Chondrocyte (in vitro differentiated cells): Measurements from ENCODE around the gene SOX18. TPM values are rescaled to one million over a fixed set of nuclear protein-coding genes. Genes with fewer than 3 reads are reported as not detected.

Experiments used
- DNase-seq: peaks from one replicate; pipeline ENCODE4 v3.0.0; 2021; ENCODE audit warnings: mixed read lengths, low spot score
- H3K27ac Mint-ChIP-seq: one replicate; pipeline ENCODE4 v1.8.0; 2021; ENCODE audit warnings: mild to moderate bottlenecking, moderate library complexity, mixed read lengths; ENCODE audit not compliant: unreplicated experiment
- H3K27me3 Mint-ChIP-seq: 2 replicates; pipeline ENCODE4 v1.8.0; 2021; ENCODE audit warnings: low read depth, mixed read lengths
- H3K36me3 Mint-ChIP-seq: 2 replicates; pipeline ENCODE4 v1.8.0; 2021; ENCODE audit warnings: low read depth, mixed read lengths
- H3K4me1 Mint-ChIP-seq: 2 replicates; pipeline ENCODE4 v1.8.0; 2021; ENCODE audit warnings: low read depth, mild to moderate bottlenecking, mixed read lengths
- H3K4me3 Mint-ChIP-seq: one replicate; pipeline ENCODE4 v1.8.0; 2021; ENCODE audit warnings: mild to moderate bottlenecking, moderate library complexity, mixed read lengths; ENCODE audit not compliant: unreplicated experiment
- H3K9me3 Mint-ChIP-seq: 2 replicates; pipeline ENCODE4 v1.8.0; 2021; ENCODE audit warnings: low read depth, mixed read lengths
- total RNA-seq: library from RNA; stranded (reverse); gene quantifications from 3 replicates; pipeline ENCODE4 v1.2.1, GENCODE V29; 2021
- TF ChIP-seq, protein P1 (sequence below): fragments of 200-600 bp; sonication (generic); IDR thresholded peaks from 2 replicates; pipeline ENCODE4 v1.5.0; 2021; ENCODE audit warnings: antibody characterized with exemption, mild to moderate bottlenecking, moderate library complexity

Gene SOX18
- total RNA-seq, 1 donor from 2014 or later, result 2.3 TPM

DNA sequence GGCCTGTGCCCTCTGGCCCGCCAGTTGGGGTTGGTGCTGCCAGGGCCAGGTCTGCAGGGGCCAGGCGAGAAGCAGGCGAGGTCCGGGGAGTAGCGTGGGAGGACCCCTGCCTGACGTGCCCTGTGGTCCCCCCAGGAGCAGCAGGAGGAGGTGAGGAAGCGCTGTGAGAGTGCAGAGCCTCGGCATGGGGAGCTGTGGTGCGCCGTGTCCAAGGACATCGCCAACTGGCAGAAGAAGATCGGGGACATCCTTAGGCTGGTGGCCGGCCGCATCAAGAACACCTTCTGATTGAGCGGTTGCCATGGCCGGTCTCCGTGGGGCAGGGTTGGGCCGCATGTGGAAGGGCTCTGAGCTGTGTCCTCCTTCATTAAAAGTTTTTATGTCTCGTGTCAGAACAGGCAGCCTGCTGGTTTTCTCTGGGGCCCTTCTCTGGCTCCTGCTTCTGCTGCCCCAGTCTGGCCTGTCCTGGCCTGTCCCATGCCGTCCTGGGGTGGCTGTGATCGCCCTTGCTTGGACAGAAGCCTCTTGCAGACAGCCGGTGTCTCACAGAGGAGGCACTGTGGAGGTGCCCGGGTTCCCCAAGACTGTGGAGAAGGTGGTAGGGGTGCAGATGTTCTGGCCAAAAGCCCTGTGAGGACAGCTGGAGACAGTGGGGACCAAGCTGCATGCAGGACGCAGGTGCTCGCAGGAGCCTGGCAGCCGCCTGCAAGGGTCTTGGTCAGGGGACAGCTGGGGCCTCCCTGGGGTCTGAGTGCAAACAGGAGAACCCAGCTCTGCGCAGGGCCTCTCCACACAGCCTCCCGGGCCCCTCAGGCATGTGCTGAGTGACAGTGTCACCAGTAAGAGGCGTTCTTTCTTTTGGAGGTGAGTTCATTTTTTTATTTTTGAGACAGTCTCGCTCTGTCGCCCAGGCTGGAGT lies 16.5 kb downstream of the SOX18 start:
- no peak for DNase-seq
- peaks cover 32% of the 10 kb centered on the region for H3K36me3 Mint-ChIP-seq
- H3K27ac Mint-ChIP-seq, result no peak overlapping the region
- no peaks in the 10 kb centered on the region for H3K9me3 Mint-ChIP-seq
- no peak overlapping the region for H3K4me3 Mint-ChIP-seq
- TF ChIP-seq, protein P1, sequence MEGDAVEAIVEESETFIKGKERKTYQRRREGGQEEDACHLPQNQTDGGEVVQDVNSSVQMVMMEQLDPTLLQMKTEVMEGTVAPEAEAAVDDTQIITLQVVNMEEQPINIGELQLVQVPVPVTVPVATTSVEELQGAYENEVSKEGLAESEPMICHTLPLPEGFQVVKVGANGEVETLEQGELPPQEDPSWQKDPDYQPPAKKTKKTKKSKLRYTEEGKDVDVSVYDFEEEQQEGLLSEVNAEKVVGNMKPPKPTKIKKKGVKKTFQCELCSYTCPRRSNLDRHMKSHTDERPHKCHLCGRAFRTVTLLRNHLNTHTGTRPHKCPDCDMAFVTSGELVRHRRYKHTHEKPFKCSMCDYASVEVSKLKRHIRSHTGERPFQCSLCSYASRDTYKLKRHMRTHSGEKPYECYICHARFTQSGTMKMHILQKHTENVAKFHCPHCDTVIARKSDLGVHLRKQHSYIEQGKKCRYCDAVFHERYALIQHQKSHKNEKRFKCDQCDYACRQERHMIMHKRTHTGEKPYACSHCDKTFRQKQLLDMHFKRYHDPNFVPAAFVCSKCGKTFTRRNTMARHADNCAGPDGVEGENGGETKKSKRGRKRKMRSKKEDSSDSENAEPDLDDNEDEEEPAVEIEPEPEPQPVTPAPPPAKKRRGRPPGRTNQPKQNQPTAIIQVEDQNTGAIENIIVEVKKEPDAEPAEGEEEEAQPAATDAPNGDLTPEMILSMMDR, result no peak
- H3K27me3 Mint-ChIP-seq, result peaks cover 2% of the 10 kb centered on the region
- peaks cover 2% of the 10 kb centered on the region for H3K4me1 Mint-ChIP-seq

DNA sequence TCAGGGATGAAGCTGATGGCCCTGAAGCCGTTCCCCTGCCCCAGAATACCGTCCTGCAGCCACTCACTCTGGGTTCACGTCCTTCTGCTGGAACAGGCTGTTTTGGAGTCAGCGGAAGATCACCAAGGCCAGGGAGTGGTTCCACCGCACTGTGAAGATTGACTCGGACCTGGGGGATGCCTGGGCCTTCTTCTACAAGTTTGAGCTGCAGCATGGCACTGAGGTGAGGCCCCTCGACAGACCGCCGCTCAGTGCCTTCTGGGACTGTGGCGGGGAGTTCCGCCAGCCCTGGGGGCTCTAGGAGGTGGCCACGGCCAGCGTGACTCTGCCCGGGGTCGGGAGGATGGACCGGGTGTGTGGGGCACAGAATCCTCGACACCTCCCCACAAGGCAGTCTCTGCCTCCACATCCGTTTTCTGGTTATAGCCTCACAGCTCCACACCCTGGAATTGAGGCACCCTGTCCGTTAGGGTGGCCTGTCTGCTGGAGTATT lies 17.6 kb downstream of the SOX18 start:
- Mint-ChIP-seq H3K4me1 (no peaks in the 10 kb centered on the region), H3K27me3 (no peaks in the 10 kb centered on the region), H3K27ac (no peak overlapping the region), H3K9me3 (no peaks in the 10 kb centered on the region), H3K36me3 (peaks cover 38% of the 10 kb centered on the region), H3K4me3 (no peak overlapping the region)
- no peak for DNase-seq
- TF ChIP-seq, protein P1, result no peak

DNA sequence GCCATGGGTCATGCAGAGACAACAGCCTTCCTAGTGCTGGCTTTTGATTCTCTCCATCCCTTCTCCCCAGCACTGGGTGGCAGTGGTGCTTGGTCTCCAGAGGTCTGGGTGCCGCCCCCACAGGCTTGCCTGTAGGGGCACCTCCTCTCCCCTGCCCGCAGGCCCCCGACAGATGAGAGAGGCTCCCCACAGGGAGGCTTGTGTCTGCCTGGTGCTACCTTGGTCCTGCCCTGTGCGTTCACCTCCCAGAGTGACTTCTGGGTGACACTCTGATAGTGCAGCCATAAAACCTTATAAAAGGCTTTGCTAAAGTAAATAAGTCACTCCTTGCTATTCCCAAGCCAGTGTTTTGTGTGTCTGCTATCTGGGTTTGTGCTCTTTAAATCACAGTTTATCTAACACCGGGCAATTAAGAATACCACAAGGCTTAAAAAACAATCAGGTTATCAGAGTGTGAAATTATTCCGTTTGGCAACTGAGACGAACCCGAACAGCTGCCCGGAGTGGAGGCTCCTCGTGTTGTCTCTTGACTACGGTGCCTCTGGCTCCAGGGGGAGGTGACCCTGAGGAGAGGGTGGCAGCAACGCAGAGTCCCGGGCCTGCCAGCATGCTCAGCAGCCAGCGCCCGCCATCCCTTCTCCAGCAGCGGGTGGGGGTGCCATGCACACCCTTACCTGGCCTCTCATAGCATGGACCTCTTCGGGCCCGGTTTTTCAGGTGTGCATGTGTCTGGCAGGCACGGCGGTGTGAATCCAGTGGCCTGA lies 18.9 kb downstream of the SOX18 start:
- Mint-ChIP-seq H3K4me3 (no peak overlapping the region), H3K4me1 (no peaks in the 10 kb centered on the region), H3K9me3 (no peaks in the 10 kb centered on the region), H3K27me3 (no peaks in the 10 kb centered on the region), H3K36me3 (peaks cover 43% of the 10 kb centered on the region), H3K27ac (no peak overlapping the region)
- TF ChIP-seq, protein P1, result no peak
- peak; percentile 81 for DNase-seq

DNA sequence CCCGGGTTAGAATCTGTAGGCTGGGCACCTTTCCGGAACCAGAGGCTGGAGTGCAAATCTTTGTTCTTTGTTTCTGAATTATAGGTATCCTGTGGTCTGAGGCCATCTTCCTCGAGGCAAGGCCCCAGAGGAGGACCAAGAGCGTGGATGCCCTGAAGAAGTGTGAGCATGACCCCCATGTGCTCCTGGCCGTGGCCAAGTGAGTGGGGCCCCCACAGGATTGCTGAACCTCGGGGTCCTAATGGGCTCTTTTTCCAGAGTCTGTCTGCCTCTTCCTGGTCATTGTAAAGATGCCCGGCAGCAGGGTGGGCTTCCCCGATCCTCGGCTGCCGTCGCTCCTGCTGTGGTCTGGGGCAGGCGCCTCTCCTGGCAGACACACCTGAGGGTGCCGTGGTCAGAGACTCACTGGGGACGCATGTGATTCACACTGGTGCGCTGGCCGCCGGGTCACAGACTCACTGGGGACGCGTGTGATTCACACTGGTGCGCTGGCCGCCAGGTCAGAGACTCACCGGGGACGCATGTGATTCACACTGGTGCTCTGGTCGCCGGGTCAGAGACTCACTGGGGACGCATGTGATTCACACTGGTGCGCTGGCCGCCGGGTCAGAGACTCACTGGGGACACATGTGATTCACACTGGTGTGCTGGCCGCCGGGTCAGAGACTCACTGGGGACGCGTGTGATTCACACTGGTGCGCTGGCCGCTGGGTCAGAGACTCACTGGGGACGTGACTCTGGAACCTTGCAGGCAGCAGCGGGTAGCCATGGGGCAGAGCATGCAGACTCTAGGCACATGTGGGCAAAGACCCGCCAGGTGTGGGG lies 19.9 kb downstream of the SOX18 start:
- Mint-ChIP-seq H3K36me3 (peaks cover 45% of the 10 kb centered on the region), H3K4me3 (no peak overlapping the region), H3K27ac (no peak overlapping the region), H3K9me3 (no peaks in the 10 kb centered on the region), H3K4me1 (no peaks in the 10 kb centered on the region), H3K27me3 (no peaks in the 10 kb centered on the region)
- peak; percentile 82 for DNase-seq
- TF ChIP-seq, protein P1, result no peak
